Stimulated activated naive CD8-positive, alpha-beta T cell treated with anti-CD3 and anti-CD28 coated beads, Interleukin-15, Interleukin-2, amounts not matched to agents 100 U/mL and 50 U/mL, for 24 hours (primary cell): ENCODE data around the gene ZNF358.

Experiments used
- ATAC-seq: fragments of 150-1000 bp; cut with Tn5 transposase; one replicate; pipeline ENCODE4 v1.10.0; 2021
- DNase-seq: peaks from one replicate; pipeline ENCODE4 v3.0.0; 2021

Gene ZNF358

GRCh38 chr19:7515645-7516151, at the start of gene ZNF358:
TSS of gene ZNF358 (plus strand) at chr19:7516103. CDS start at chr19:7519243, 3,140 bp downstream.
- DNase-seq: peak; percentile 67
- ATAC-seq: peak; percentile 65

GRCh38 chr19:7467009-7467989, 48.6 kb upstream of the ZNF358 start:
- ATAC-seq (no peak), DNase-seq (no peak)

- DNase-seq (no peak), ATAC-seq (no peak)
Measured at GRCh38 chr19:7468840-7469239, 47.1 kb upstream of the ZNF358 start.

- no peak for DNase-seq
- ATAC-seq: no peak
Measured at GRCh38 chr19:7469669-7470285, 46.1 kb upstream of the ZNF358 start.

GRCh38 chr19:7470540-7471305, 45.2 kb upstream of the ZNF358 start:
- ATAC-seq (no peak), DNase-seq (no peak)

GRCh38 chr19:7471696-7472615, 43.9 kb upstream of the ZNF358 start:
- DNase-seq (no peak), ATAC-seq (no peak)

GRCh38 chr19:7475665-7476064, 40.2 kb upstream of the ZNF358 start:
- ATAC-seq: no peak
- DNase-seq: no peak

- ATAC-seq (no peak), DNase-seq (no peak)
Measured at GRCh38 chr19:7476241-7476640, 39.7 kb upstream of the ZNF358 start.

GRCh38 chr19:7476777-7477494, 39.0 kb upstream of the ZNF358 start:
- DNase-seq (no peak), ATAC-seq (no peak)

GRCh38 chr19:7477758-7478157, 38.1 kb upstream of the ZNF358 start:
- no peak for DNase-seq

GRCh38 chr19:7478173-7478842, 37.6 kb upstream of the ZNF358 start:
- ATAC-seq: no peak
- DNase-seq: no peak

More at GRCh38 chr19:7477758-7478157, 38.1 kb upstream of the ZNF358 start:
- no peak for ATAC-seq

GRCh38 chr19:7478843-7479227, 37.1 kb upstream of the ZNF358 start:
- DNase-seq (no peak), ATAC-seq (no peak)

GRCh38 chr19:7480222-7480969, 35.5 kb upstream of the ZNF358 start:
- DNase-seq (no peak), ATAC-seq (no peak)

GRCh38 chr19:7480970-7481255, 35.0 kb upstream of the ZNF358 start:
- DNase-seq (no peak), ATAC-seq (no peak)

GRCh38 chr19:7482584-7483439, 33.1 kb upstream of the ZNF358 start:
- DNase-seq: no peak
- no peak for ATAC-seq

- no peak for ATAC-seq
Measured at GRCh38 chr19:7483720-7484201, 32.1 kb upstream of the ZNF358 start.

GRCh38 chr19:7486923-7487322, 29.0 kb upstream of the ZNF358 start:
- no peak for ATAC-seq
- DNase-seq: no peak

More at GRCh38 chr19:7483720-7484201, 32.1 kb upstream of the ZNF358 start:
- no peak for DNase-seq

GRCh38 chr19:7488736-7489353, 27.1 kb upstream of the ZNF358 start, which contains the start of gene PEX11G:
TSS of gene PEX11G (minus strand) at chr19:7489035. CDS start at chr19:7489010, 25 bp downstream.
- DNase-seq (peak; percentile 96), ATAC-seq (peak; percentile 85)
